Measurements from ENCODE around the gene GPR141. TPM values are rescaled to one million over a fixed set of nuclear protein-coding genes. Genes with fewer than 3 reads are reported as not detected.

Gene GPR141
- total and polyA plus RNA-seq, 8 donors, result 0.10 to 7.1 (median 1.3) TPM; not detected in 3

DNA sequence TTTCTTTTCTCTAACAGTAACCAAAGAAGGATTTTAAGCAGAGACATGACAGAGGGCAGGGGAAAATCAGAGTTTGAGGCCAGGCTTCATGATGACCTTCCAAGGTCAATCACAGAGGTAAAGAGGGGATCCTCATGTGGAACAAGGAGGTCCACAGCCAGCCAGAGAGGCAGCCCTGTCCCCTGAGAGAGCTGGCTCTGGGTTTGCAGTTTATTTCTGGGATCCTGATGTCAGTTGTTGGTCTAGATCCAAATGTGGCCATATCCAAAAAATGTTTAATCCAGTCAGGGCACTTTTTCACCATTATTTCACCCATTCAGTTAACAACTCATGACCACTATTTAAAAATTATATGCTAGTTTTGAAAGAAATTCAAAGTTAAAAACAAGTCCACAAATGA is 45.6 kb downstream of the GPR141 start:
- H3K9me3 ChIP-seq, result no peaks in the 10 kb centered on the region
- TF ChIP-seq POLR2AphosphoS5 (IDR thresholded peaks at IDR 0.05) (no peak), EP300 (IDR thresholded peaks at IDR 0.05) (no peak), CTCF (IDR thresholded peaks at IDR 0.05) (no peak), POLR2A (IDR thresholded peaks at IDR 0.05) (no peak)
- peaks cover 0 to 21% (median 6%) of the 10 kb centered on the region in 4 donors for H3K4me1 ChIP-seq
- no peak for DNase-seq
- intact Hi-C loops (cut with DNase I; ENCODE audit: low total_unique reads), result no loop called here
- no peaks in the 10 kb centered on the region for H3K36me3 ChIP-seq
- no peak overlapping the region for H3K27ac ChIP-seq
- H3K4me3 ChIP-seq, result no peak overlapping the region
- no peaks in the 10 kb centered on the region for H3K27me3 ChIP-seq

GRCh38 chr7:37730501-37730900 is 46.9 kb downstream of the GPR141 start:
- TF ChIP-seq EP300 (IDR thresholded peaks at IDR 0.05), result no peak
- no peak for TF ChIP-seq POLR2AphosphoS5 (IDR thresholded peaks at IDR 0.05)
- TF ChIP-seq POLR2A (IDR thresholded peaks at IDR 0.05), result no peak
- TF ChIP-seq CTCF (IDR thresholded peaks at IDR 0.05), result no peak
- intact Hi-C loops (cut with DNase I; ENCODE audit: low total_unique reads), result no loop called here
- Histone ChIP-seq H3K27ac (no peak overlapping the region), H3K4me1 (peaks cover 0 to 21% (median 6%) of the 10 kb centered on the region in 4 donors), H3K36me3 (no peaks in the 10 kb centered on the region), H3K4me3 (no peak overlapping the region), H3K27me3 (no peaks in the 10 kb centered on the region), H3K9me3 (no peaks in the 10 kb centered on the region)
- 30 to 42% (median 38%) methylated on average over 4 of the region's 4 CpGs for WGBS, 5 donors
- DNase-seq, result no peak

DNA sequence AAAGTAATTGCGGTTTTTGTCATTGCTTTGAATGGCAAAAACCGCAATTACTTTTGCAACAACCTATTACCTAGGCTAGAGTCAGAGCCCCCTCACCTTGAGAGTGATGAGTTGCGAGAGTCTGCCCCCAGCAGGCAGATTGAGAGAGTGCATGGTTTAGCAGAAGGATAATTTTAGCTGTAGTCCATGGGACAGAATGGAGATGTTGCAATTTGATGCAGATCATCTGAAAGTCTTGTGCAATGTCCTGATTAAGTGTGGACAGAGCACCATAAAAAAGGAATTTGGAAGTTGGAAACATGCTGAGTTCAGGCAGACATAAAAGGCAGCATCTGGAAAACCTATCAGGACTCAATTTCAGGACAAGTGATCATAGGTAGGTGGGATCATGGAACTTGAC is 48.7 kb downstream of the GPR141 start:
- no peak overlapping the region for H3K4me3 ChIP-seq
- no peaks in the 10 kb centered on the region for H3K27me3 ChIP-seq
- peaks cover 0 to 21% (median 6%) of the 10 kb centered on the region in 4 donors for H3K4me1 ChIP-seq
- H3K27ac ChIP-seq, result no peak overlapping the region
- DNase-seq, result peak in 1 of 2 donors; percentile 47
- TF ChIP-seq EP300 (IDR thresholded peaks at IDR 0.05) (no peak), POLR2AphosphoS5 (IDR thresholded peaks at IDR 0.05) (no peak), CTCF (IDR thresholded peaks at IDR 0.05) (no peak), POLR2A (IDR thresholded peaks at IDR 0.05) (no peak)
- intact Hi-C loops (cut with DNase I; ENCODE audit: low total_unique reads), result no loop called here
- H3K9me3 ChIP-seq, result no peaks in the 10 kb centered on the region
- no peaks in the 10 kb centered on the region for H3K36me3 ChIP-seq
- WGBS, 5 donors, result 8 to 17% (median 16%) methylated on average over 3 of the region's 3 CpGs

DNA sequence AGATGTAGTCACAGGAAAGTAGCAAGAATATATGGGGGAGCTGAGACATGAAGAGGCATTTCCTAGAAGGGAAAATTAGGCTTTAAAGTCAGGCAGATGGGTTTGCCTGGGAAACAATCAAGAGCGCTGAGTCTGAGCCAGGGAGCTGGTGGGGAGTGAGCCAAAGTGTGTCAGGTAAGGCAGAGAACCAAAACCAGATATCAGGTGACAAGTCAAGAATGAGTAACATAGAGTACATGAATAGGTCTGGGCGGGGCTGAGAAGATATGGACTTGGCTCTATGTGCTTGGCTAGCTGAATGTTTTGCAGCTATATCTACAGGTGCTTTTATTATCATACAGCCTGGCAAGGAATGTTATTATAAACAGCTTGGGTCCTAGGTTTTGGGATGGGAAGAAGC is 49.3 kb downstream of the GPR141 start:
- H3K27ac ChIP-seq, result no peak overlapping the region

More for the DNA sequence above, 49.3 kb downstream of the GPR141 start:
- WGBS, 5 donors, result 45 to 65% (median 52%) methylated on average over 2 of the region's 2 CpGs
- Histone ChIP-seq H3K36me3 (no peaks in the 10 kb centered on the region), H3K27me3 (no peaks in the 10 kb centered on the region), H3K4me3 (no peak overlapping the region), H3K4me1 (peaks cover 0 to 21% (median 6%) of the 10 kb centered on the region in 4 donors), H3K9me3 (no peaks in the 10 kb centered on the region)
- no peak for TF ChIP-seq POLR2AphosphoS5 (IDR thresholded peaks at IDR 0.05)
- no peak for TF ChIP-seq EP300 (IDR thresholded peaks at IDR 0.05)
- TF ChIP-seq CTCF (IDR thresholded peaks at IDR 0.05), result no peak
- no peak for TF ChIP-seq POLR2A (IDR thresholded peaks at IDR 0.05)
- peak in 1 of 2 donors; percentile 4 for DNase-seq
- intact Hi-C loops (cut with DNase I; ENCODE audit: low total_unique reads), result no loop called here
